Upper lobe of right lung (tissue), 1 donor: ENCODE results near the gene HSD3B2. TPM values are rescaled to one million over a fixed set of nuclear protein-coding genes. Genes with fewer than 3 reads are reported as not detected.

Experiments used
- ATAC-seq: fragments of 200-7000 bp; cut with Tn5 transposase; one replicate; pipeline ENCODE4 v1.9.1; 2020; ENCODE audit warnings: mild to moderate bottlenecking, moderate library complexity
- DNase-seq: peaks from one replicate; pipeline ENCODE4 v3.0.0-alpha.2; 2020
- H3K27ac ChIP-seq: fragments of 200-600 bp; one replicate; pipeline ENCODE4 v1.8.0; 2022
- H3K27me3 ChIP-seq: fragments of 200-600 bp; one replicate; pipeline ENCODE4 v1.8.0; 2022; ENCODE audit warnings: mild to moderate bottlenecking
- H3K36me3 ChIP-seq: fragments of 200-600 bp; one replicate; pipeline ENCODE4 v1.8.0; 2022
- H3K4me1 ChIP-seq: fragments of 200-600 bp; one replicate; pipeline ENCODE4 v1.8.0; 2022
- H3K4me3 ChIP-seq: fragments of 200-600 bp; one replicate; pipeline ENCODE4 v1.8.0; 2022; ENCODE audit warnings: mild to moderate bottlenecking
- H3K9me3 ChIP-seq: fragments of 200-600 bp; one replicate; pipeline ENCODE4 v1.8.0; 2022
- CTCF ChIP-seq: fragments of 200-600 bp; IDR thresholded peaks from one replicate; pipeline ENCODE4 v1.8.0; 2022; ENCODE audit warnings: antibody characterized with exemption
- intact Hi-C: fragments of 100-400 bp; cut with DNase I; formaldehyde crosslinking; loops from one replicate; pipeline ENCODE4 v1.11.0; 2022
- total RNA-seq: library from RNA; stranded (reverse); fragmentation: NEBNext Ultra II Directional; extraction: Animal tissue kit (Norgen Biotek cat#: 25700); gene quantifications from one replicate; pipeline ENCODE4 v1.2.1, GENCODE V29; 2021
- donor health status: DM: no; HTN: yes; CAD: no; lungs with severe emphysema.

Gene HSD3B2
- total RNA-seq, 1 donor from 2014 or later = not detected

- H3K36me3 ChIP-seq = no peaks in the 10 kb centered on the region
- TF ChIP-seq CTCF = no peak
- H3K27me3 ChIP-seq = no peaks in the 10 kb centered on the region
- H3K9me3 ChIP-seq = no peaks in the 10 kb centered on the region
- H3K4me3 ChIP-seq = no peak overlapping the region
- no peak overlapping the region for H3K27ac ChIP-seq
- DNase-seq (no peak), ATAC-seq (no peak)
- no peaks in the 10 kb centered on the region for H3K4me1 ChIP-seq
- intact Hi-C loops = no loop called here
Observed at GRCh38 chr1:119431836-119432235, 16.9 kb downstream of the HSD3B2 start.

GRCh38 chr1:119435052-119435451 is 20.1 kb downstream of the HSD3B2 start:
- TF ChIP-seq CTCF = no peak
- no peaks in the 10 kb centered on the region for H3K9me3 ChIP-seq
- no peak for DNase-seq
- no peaks in the 10 kb centered on the region for H3K36me3 ChIP-seq
- intact Hi-C loops = no loop called here
- H3K4me1 ChIP-seq = no peaks in the 10 kb centered on the region
- no peak for ATAC-seq
- no peak overlapping the region for H3K27ac ChIP-seq
- H3K4me3 ChIP-seq = no peak overlapping the region
- no peaks in the 10 kb centered on the region for H3K27me3 ChIP-seq

- H3K27me3 ChIP-seq = no peaks in the 10 kb centered on the region
- DNase-seq (no peak), ATAC-seq (no peak)
- H3K4me3 ChIP-seq = no peak overlapping the region
- no peaks in the 10 kb centered on the region for H3K9me3 ChIP-seq
- no peaks in the 10 kb centered on the region for H3K4me1 ChIP-seq
- no peak overlapping the region for H3K27ac ChIP-seq
- no peaks in the 10 kb centered on the region for H3K36me3 ChIP-seq
- intact Hi-C loops = no loop called here
- TF ChIP-seq CTCF = no peak
Observed at GRCh38 chr1:119438761-119439160, 23.8 kb downstream of the HSD3B2 start.

GRCh38 chr1:119440721-119441307 is 25.9 kb downstream of the HSD3B2 start:
- no peak for TF ChIP-seq CTCF
- ATAC-seq (no peak), DNase-seq (no peak)
- intact Hi-C loops = no loop called here
- no peaks in the 10 kb centered on the region for H3K9me3 ChIP-seq
- H3K4me3 ChIP-seq = no peak overlapping the region
- H3K4me1 ChIP-seq = no peaks in the 10 kb centered on the region
- no peaks in the 10 kb centered on the region for H3K27me3 ChIP-seq
- no peaks in the 10 kb centered on the region for H3K36me3 ChIP-seq
- no peak overlapping the region for H3K27ac ChIP-seq

- Histone ChIP-seq H3K4me3 (no peak overlapping the region), H3K36me3 (no peaks in the 10 kb centered on the region), H3K27me3 (no peaks in the 10 kb centered on the region), H3K9me3 (no peaks in the 10 kb centered on the region), H3K27ac (no peak overlapping the region), H3K4me1 (no peaks in the 10 kb centered on the region)
- TF ChIP-seq CTCF = no peak
- ATAC-seq = no peak
- DNase-seq = no peak
- intact Hi-C loops = no loop called here
Observed at GRCh38 chr1:119442756-119443155, 27.8 kb downstream of the HSD3B2 start.

GRCh38 chr1:119446321-119446720 is 31.4 kb downstream of the HSD3B2 start:
- Histone ChIP-seq H3K4me1 (no peaks in the 10 kb centered on the region), H3K9me3 (no peaks in the 10 kb centered on the region), H3K36me3 (no peaks in the 10 kb centered on the region), H3K27ac (no peak overlapping the region), H3K4me3 (no peak overlapping the region), H3K27me3 (no peaks in the 10 kb centered on the region)
- ATAC-seq (no peak), DNase-seq (no peak)
- intact Hi-C loops = no loop called here
- TF ChIP-seq CTCF = no peak
